ENCODE data around the gene ANXA2R.
A peak's percentile ranks its signal among the peaks of the same experiment; 100 is the strongest.

The ANXA2R gene

GRCh38 chr5:43000914-43001313, 39.2 kb downstream of the ANXA2R start:
- H3K36me3 ChIP-seq (ENCODE audit: control insufficient read depth, low read length): no peaks in the 10 kb centered on the region
- no peaks in the 10 kb centered on the region for H3K27me3 ChIP-seq (ENCODE audit: control insufficient read depth, low read length)
- H3K4me2 ChIP-seq (ENCODE audit: low read length): no peak overlapping the region
- H3K4me3 ChIP-seq (ENCODE audit: low read length): no peak overlapping the region
- no peaks in the 10 kb centered on the region for H4K20me1 ChIP-seq (ENCODE audit: control insufficient read depth, insufficient read depth, low read depth, low read length)
- no peaks in the 10 kb centered on the region for H3K9me3 ChIP-seq (ENCODE audit: control insufficient read depth, insufficient read depth, low read length)
- no peaks in the 10 kb centered on the region for H3K79me2 ChIP-seq (ENCODE audit: control insufficient read depth, low read length)
- TF ChIP-seq CTCF (IDR thresholded peaks at IDR 0.05; ENCODE audit: low read depth, low read length, poor library complexity, severe bottlenecking) (no peak), EZH2phosphoT487 (IDR thresholded peaks at IDR 0.05; ENCODE audit: borderline replicate concordance, low read length) (no peak)
- H3K9me2 ChIP-seq (replicated peaks; ENCODE audit: control insufficient read depth, low read length): no peaks in the 10 kb centered on the region
- H3K4me1 ChIP-seq (ENCODE audit: control insufficient read depth, low read length): no peaks in the 10 kb centered on the region
- peaks cover 6% of the 10 kb centered on the region; the same call in 1 of the 2 replicates for H3F3A ChIP-seq (ENCODE audit: control insufficient read depth, insufficient read depth)
- no peak overlapping the region for H3K27ac ChIP-seq (ENCODE audit: low read depth, low read length)

GRCh38 chr5:43000111-43000840, 39.8 kb downstream of the ANXA2R start:
- Histone ChIP-seq H3K4me1 (ENCODE audit: control insufficient read depth, low read length) (peaks cover 3% of the 10 kb centered on the region), H3K36me3 (ENCODE audit: control insufficient read depth, low read length) (no peaks in the 10 kb centered on the region), H3F3A (ENCODE audit: control insufficient read depth, insufficient read depth) (peaks cover 5% of the 10 kb centered on the region; the same call in 1 of the 2 replicates), H3K4me2 (ENCODE audit: low read length) (no peak overlapping the region), H3K4me3 (ENCODE audit: low read length) (no peak overlapping the region), H3K79me2 (ENCODE audit: control insufficient read depth, low read length) (no peaks in the 10 kb centered on the region), H3K9me2 (replicated peaks; ENCODE audit: control insufficient read depth, low read length) (no peaks in the 10 kb centered on the region), H3K9me3 (ENCODE audit: control insufficient read depth, insufficient read depth, low read length) (no peaks in the 10 kb centered on the region), H3K27me3 (ENCODE audit: control insufficient read depth, low read length) (no peaks in the 10 kb centered on the region), H4K20me1 (ENCODE audit: control insufficient read depth, insufficient read depth, low read depth, low read length) (no peaks in the 10 kb centered on the region), H3K27ac (ENCODE audit: low read depth, low read length) (no peak overlapping the region)
- TF ChIP-seq CTCF (IDR thresholded peaks at IDR 0.05; ENCODE audit: low read depth, low read length, poor library complexity, severe bottlenecking) (no peak), EZH2phosphoT487 (IDR thresholded peaks at IDR 0.05; ENCODE audit: borderline replicate concordance, low read length) (no peak)

GRCh38 chr5:42995360-42995751, 44.8 kb downstream of the ANXA2R start:
- peaks cover 33% of the 10 kb centered on the region for H3K27me3 ChIP-seq (ENCODE audit: control insufficient read depth, low read length)
- no peaks in the 10 kb centered on the region; the same call in 1 of the 2 replicates for H3F3A ChIP-seq (ENCODE audit: control insufficient read depth, insufficient read depth)
- H3K27ac ChIP-seq (ENCODE audit: low read depth, low read length): no peak overlapping the region
- no peaks in the 10 kb centered on the region for H3K9me3 ChIP-seq (ENCODE audit: control insufficient read depth, insufficient read depth, low read length)
- H3K4me1 ChIP-seq (ENCODE audit: control insufficient read depth, low read length): peaks cover 28% of the 10 kb centered on the region
- peak overlapping the region; percentile 85 for H3K4me2 ChIP-seq (ENCODE audit: low read length)
- TF ChIP-seq EZH2phosphoT487 (IDR thresholded peaks at IDR 0.05; ENCODE audit: borderline replicate concordance, low read length): no peak
- no peak for TF ChIP-seq CTCF (IDR thresholded peaks at IDR 0.05; ENCODE audit: low read depth, low read length, poor library complexity, severe bottlenecking)
- peak overlapping the region; percentile 86 for H3K4me3 ChIP-seq (ENCODE audit: low read length)
- no peaks in the 10 kb centered on the region for H3K9me2 ChIP-seq (replicated peaks; ENCODE audit: control insufficient read depth, low read length)
- H3K79me2 ChIP-seq (ENCODE audit: control insufficient read depth, low read length): no peaks in the 10 kb centered on the region
- H3K36me3 ChIP-seq (ENCODE audit: control insufficient read depth, low read length): no peaks in the 10 kb centered on the region
- no peaks in the 10 kb centered on the region for H4K20me1 ChIP-seq (ENCODE audit: control insufficient read depth, insufficient read depth, low read depth, low read length)
